Type B pancreatic cell (in vitro differentiated cells): ENCODE measurements around the gene CCER1. TPM values are rescaled to one million over a fixed set of nuclear protein-coding genes. Genes with fewer than 3 reads are reported as not detected.

Experiments
- DNase-seq: peaks from one replicate; pipeline ENCODE4 v3.0.0; 2021; ENCODE audit warnings: mixed read lengths; ENCODE audit not compliant: unreplicated experiment; ENCODE audit errors: extremely low spot score
- H3K27ac Mint-ChIP-seq: 2 replicates; pipeline ENCODE4 v1.8.0; 2021; ENCODE audit warnings: mild to moderate bottlenecking, mixed read lengths
- H3K27me3 Mint-ChIP-seq: 2 replicates; pipeline ENCODE4 v1.8.0; 2021; ENCODE audit warnings: mixed read lengths
- H3K36me3 Mint-ChIP-seq: 2 replicates; pipeline ENCODE4 v1.8.0; 2021; ENCODE audit warnings: mixed read lengths
- H3K4me1 Mint-ChIP-seq: one replicate; pipeline ENCODE4 v1.8.0; 2021; ENCODE audit warnings: mixed read lengths; ENCODE audit not compliant: unreplicated experiment
- H3K4me3 Mint-ChIP-seq: 2 replicates; pipeline ENCODE4 v1.8.0; 2021; ENCODE audit warnings: mild to moderate bottlenecking, mixed read lengths
- H3K9me3 Mint-ChIP-seq: 2 replicates; pipeline ENCODE4 v1.8.0; 2021; ENCODE audit warnings: mixed read lengths
- total RNA-seq: library from RNA; stranded (reverse); gene quantifications from 2 replicates; pipeline ENCODE4 v1.2.1, GENCODE V29; 2021; ENCODE audit warnings: low replicate concordance
- TF ChIP-seq, protein P1 (sequence below): fragments of 200-600 bp; sonication (generic); conservative IDR thresholded peaks from 2 replicates; pipeline ENCODE4 v1.5.0; 2021; ENCODE audit warnings: antibody characterized with exemption, mild to moderate bottlenecking

Gene CCER1
- total RNA-seq, 1 donor from 2014 or later, result not detected

DNA sequence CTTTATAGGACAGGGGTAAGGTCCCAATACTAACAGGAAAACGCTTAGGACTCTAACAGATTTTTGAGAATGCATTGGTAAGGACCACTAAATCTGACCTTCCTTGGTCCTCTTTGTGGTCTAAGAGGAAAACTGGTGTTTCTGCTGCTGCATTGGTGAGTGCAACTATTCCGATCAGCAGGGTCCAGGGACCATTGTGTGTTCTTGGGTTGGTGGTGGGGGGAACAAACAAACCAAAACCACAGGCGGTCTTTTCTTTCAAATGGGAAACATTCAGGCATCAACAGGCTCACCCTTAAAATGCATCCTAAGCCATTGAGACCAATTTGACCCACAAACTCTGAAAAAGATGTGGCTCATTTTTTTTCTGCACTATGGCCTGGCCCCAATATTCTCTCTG, 29.1 kb upstream of the CCER1 start:
- peaks cover 3% of the 10 kb centered on the region for H3K36me3 Mint-ChIP-seq
- no peaks in the 10 kb centered on the region for H3K27me3 Mint-ChIP-seq
- TF ChIP-seq, protein P1, sequence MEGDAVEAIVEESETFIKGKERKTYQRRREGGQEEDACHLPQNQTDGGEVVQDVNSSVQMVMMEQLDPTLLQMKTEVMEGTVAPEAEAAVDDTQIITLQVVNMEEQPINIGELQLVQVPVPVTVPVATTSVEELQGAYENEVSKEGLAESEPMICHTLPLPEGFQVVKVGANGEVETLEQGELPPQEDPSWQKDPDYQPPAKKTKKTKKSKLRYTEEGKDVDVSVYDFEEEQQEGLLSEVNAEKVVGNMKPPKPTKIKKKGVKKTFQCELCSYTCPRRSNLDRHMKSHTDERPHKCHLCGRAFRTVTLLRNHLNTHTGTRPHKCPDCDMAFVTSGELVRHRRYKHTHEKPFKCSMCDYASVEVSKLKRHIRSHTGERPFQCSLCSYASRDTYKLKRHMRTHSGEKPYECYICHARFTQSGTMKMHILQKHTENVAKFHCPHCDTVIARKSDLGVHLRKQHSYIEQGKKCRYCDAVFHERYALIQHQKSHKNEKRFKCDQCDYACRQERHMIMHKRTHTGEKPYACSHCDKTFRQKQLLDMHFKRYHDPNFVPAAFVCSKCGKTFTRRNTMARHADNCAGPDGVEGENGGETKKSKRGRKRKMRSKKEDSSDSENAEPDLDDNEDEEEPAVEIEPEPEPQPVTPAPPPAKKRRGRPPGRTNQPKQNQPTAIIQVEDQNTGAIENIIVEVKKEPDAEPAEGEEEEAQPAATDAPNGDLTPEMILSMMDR, result no peak
- no peak overlapping the region for H3K27ac Mint-ChIP-seq
- H3K4me1 Mint-ChIP-seq, result peaks cover 10% of the 10 kb centered on the region
- H3K9me3 Mint-ChIP-seq, result peaks cover 6% of the 10 kb centered on the region
- H3K4me3 Mint-ChIP-seq, result no peak overlapping the region
- no peak for DNase-seq

DNA sequence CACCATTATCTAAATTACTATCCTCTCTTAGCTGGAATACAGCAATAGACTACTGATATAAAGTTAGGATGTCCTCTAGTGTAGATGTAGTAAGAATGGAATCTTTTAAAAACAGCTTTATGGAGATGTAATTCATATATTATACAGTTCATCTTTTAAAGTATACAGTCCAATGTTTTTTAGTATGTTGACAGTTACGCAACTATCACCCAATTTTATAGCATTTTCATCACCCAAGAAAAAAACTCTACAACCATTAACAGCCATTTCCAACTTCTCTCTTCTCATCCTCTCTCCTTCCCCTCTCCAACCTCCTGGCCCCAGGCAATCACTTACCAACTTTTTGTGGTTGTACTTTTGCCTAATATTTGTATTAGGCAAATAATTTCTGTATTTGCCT, 27.2 kb upstream of the CCER1 start:
- H3K27me3 Mint-ChIP-seq, result no peaks in the 10 kb centered on the region
- TF ChIP-seq, protein P1, result no peak
- no peak overlapping the region for H3K27ac Mint-ChIP-seq
- peaks cover 4% of the 10 kb centered on the region for H3K9me3 Mint-ChIP-seq
- H3K4me3 Mint-ChIP-seq, result no peak overlapping the region
- no peak for DNase-seq
- H3K36me3 Mint-ChIP-seq, result peaks cover 1% of the 10 kb centered on the region
- peaks cover 22% of the 10 kb centered on the region for H3K4me1 Mint-ChIP-seq

DNA sequence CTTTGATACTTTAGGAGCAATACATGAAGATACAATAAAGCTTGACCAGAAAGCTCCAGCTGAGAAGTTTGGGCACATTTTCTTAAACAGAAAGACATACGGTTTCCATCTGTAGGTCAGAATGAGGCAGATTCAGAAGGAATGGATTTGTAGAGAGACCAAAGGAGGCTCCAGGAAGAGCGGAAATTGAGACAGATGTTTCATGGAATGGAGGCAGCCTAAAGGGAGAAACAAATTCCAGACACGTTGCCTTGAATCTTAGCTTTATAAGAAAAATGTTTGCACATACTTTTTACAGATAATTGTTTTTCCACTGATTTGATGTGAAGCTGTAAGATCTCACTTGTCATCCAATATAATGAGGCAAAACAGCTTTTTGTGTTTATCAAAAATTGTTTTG, 25.0 kb upstream of the CCER1 start:
- no peak for DNase-seq

DNA sequence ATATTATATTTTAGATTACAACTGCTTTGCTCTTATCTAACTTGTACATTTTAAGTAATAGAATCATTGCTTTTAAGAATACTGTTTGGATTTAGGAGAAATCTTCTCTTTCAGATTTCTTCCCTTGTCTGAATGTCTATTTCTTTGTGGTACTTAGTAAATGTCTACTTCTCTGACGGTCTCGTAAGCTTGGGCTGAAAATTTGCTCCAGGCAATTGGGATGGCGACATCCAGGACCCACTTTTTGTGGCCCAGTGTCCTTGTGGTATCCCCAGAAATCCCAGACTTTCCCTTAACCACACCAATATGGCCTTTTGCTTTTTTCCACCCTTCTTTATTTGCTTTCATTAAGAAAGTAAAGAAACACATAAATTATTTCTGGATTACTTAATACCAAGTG, 24.0 kb upstream of the CCER1 start:
- H3K4me3 Mint-ChIP-seq, result no peak overlapping the region
- peaks cover 8% of the 10 kb centered on the region for H3K9me3 Mint-ChIP-seq
- TF ChIP-seq, protein P1, result no peak
- H3K4me1 Mint-ChIP-seq, result peaks cover 33% of the 10 kb centered on the region
- H3K27ac Mint-ChIP-seq, result no peak overlapping the region
- H3K27me3 Mint-ChIP-seq, result no peaks in the 10 kb centered on the region
- no peak for DNase-seq
- no peaks in the 10 kb centered on the region for H3K36me3 Mint-ChIP-seq

More for the DNA sequence above, 25.0 kb upstream of the CCER1 start:
- H3K4me1 Mint-ChIP-seq, result peaks cover 33% of the 10 kb centered on the region
- peaks cover 8% of the 10 kb centered on the region for H3K9me3 Mint-ChIP-seq
- no peaks in the 10 kb centered on the region for H3K36me3 Mint-ChIP-seq
- peak overlapping the region; percentile 0 for H3K4me3 Mint-ChIP-seq
- H3K27ac Mint-ChIP-seq, result no peak overlapping the region
- no peaks in the 10 kb centered on the region for H3K27me3 Mint-ChIP-seq
- TF ChIP-seq, protein P1, result no peak

DNA sequence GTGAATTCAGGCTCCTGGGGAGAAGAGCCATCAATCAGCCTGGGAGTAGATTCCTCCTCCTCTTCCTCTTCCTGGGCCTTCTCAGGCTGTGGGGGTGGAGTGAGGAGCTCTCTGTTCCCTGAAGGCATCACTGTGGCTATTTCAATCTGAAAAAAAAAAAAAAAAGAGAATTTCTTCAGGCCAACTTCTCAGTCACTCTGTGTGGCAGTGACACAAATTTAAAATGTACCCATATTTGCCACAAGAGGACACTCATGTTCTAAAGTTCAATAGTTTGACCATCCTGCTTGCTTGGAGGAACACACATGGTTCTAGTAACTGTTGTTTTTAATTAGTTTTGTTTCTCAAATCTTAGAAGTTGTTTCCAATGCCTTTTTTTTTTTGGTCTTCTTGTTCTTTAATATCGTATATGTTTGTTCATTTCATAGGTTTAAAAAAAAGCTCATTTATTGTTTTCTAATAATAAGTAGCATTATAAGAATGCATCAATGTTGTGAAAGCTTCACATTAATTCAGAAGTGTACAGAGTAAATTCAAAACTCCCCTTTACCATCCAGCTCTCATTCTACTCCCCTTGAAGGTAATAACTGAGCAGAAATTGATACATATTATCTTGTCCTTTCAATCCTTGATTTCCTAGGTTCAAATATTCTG, 23.3 kb upstream of the CCER1 start:
- TF ChIP-seq, protein P1, result peak; percentile 85
- DNase-seq, result no peak
- Mint-ChIP-seq H3K4me1 (peaks cover 33% of the 10 kb centered on the region), H3K9me3 (peaks cover 8% of the 10 kb centered on the region), H3K27ac (no peak overlapping the region), H3K36me3 (no peaks in the 10 kb centered on the region), H3K4me3 (no peak overlapping the region), H3K27me3 (no peaks in the 10 kb centered on the region)
